Adrenal gland (tissue), 5 donors: ENCODE measurements around the gene MCF2L.

Source experiments
- CTCF ChIP-seq, 6 experiments: fragments of 450-650 bp in 4 of 6; fragments of 200-600 bp in 2 of 6; sonication (generic) in 1 of 6; IDR thresholded peaks; 1 replicate in 5 of 6; 2 replicates in 1 of 6; pipeline versions ENCODE4 v1.5.1 to v1.8.0; 2016 to 2021; ENCODE audit warnings: antibody characterized with exemption in 6 of 6, mild to moderate bottlenecking in 2 of 6, moderate library complexity in 1 of 6
- POLR2A ChIP-seq, 2 donors: fragments of 450-650 bp; IDR thresholded peaks; one replicate each; pipeline ENCODE4 v1.6.1; 2017; ENCODE audit warnings: antibody characterized with exemption in 2 of 2, mild to moderate bottlenecking in 2 of 2, moderate library complexity in 1 of 2
- donor health status: DM: no; HTN: no; CAD: no.

DNA sequence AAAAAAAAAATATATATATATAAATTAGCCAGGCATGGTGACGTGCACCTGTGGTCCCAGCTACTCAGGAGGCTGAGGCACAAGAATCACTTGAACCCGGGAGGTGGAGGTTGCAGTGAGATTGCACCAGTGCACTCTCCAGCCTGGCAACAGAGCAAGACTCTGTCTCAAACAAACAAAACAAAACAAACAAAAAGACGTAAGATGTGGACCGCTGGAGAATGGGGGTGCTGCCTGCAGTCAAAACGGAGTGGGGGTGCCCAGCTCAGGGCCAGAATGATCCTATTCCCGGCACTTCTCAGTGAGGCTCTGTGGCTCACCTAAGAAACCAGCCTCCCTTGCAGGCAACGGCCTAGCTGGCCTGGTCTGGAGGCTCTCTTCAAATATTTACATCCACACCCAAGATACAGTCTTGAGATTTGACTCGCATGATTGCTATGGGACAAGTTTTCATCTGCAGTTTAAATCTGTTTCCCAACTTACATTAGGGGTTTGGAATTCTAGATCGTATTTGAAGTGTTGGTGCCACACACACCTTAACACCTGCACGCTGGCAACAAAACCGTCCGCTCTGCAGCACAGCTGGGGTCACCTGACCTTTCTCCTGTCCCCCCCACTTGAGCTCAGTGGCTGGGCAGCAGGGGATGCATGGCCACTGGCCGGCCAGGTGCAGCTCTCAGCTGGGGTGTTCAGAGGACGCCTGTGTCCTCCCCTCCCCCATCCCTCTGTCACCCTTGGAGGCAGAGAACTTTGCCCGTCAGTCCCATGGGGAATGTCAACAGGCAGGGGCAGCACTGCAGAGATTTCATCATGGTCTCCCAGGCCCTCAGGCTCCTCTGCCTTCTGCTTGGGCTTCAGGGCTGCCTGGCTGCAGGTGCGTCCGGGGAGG is 136.3 kb downstream of the MCF2L start, which contains the start of gene F7:
- TF ChIP-seq CTCF (IDR thresholded peaks at IDR 0.05), result no peak
- TF ChIP-seq POLR2A (IDR thresholded peaks at IDR 0.05), result no peak
